Neuronal stem cell (in vitro differentiated cells): Measurements from ENCODE around the gene MEX3A.

ENCODE experiments used
- DNase-seq: peaks from one replicate; pipeline ENCODE4 v3.0.0-alpha.2; 2013; ENCODE audit warnings: low spot score
- H2AFZ ChIP-seq: one replicate; pipeline ENCODE4 v1.6.1; 2013; ENCODE audit warnings: mild to moderate bottlenecking, low read length, inconsistent platforms
- H2AK5ac ChIP-seq: 2 replicates; pipeline ENCODE4 v1.6.1; 2013; ENCODE audit warnings: low read depth, mild to moderate bottlenecking, inconsistent platforms, low read length, moderate library complexity, mixed read lengths
- H2BK120ac ChIP-seq: 2 replicates; pipeline ENCODE4 v1.6.1; 2013; ENCODE audit warnings: low read depth, mild to moderate bottlenecking, inconsistent platforms, low read length, moderate library complexity, mixed read lengths
- H2BK12ac ChIP-seq: one replicate; pipeline ENCODE4 v1.6.1; 2013; ENCODE audit warnings: low read length, inconsistent platforms
- H2BK15ac ChIP-seq: 2 replicates; pipeline ENCODE4 v1.6.1; 2013; ENCODE audit warnings: mild to moderate bottlenecking, low read length, inconsistent platforms, mixed read lengths
- H2BK5ac ChIP-seq: one replicate; pipeline ENCODE4 v1.6.1; 2013; ENCODE audit warnings: inconsistent platforms, mild to moderate bottlenecking, low read length, moderate library complexity
- H3K14ac ChIP-seq: one replicate; pipeline ENCODE4 v1.6.1; 2013; ENCODE audit warnings: low read length, inconsistent platforms
- H3K18ac ChIP-seq: 2 replicates; pipeline ENCODE4 v1.6.1; 2013; ENCODE audit warnings: low read length, inconsistent platforms
- H3K23ac ChIP-seq: 2 replicates; pipeline ENCODE4 v1.6.1; 2013; ENCODE audit warnings: low read depth, mild to moderate bottlenecking, mixed read lengths, low read length, inconsistent platforms; ENCODE audit not compliant: poor library complexity
- H3K27ac ChIP-seq: replicated peaks from 3 replicates; pipeline ENCODE4 v1.5.1; 2013; ENCODE audit warnings: low read length, inconsistent platforms
- H3K27me3 ChIP-seq, 3 experiments: 2 replicates each; pipeline ENCODE4 v1.6.1; 2013; ENCODE audit warnings: low read length in 3 of 3, mild to moderate bottlenecking in 2 of 3, inconsistent platforms in 1 of 3, low read depth in 1 of 3, mixed read lengths in 1 of 3, moderate library complexity in 1 of 3; ENCODE audit not compliant: control insufficient read depth in 3 of 3, insufficient read depth in 3 of 3
- H3K36me3 ChIP-seq, 2 donors: replicated peaks in 1 of 2; 2 replicates each; pipeline ENCODE4 v1.6.1; 2013; ENCODE audit warnings: low read length in 2 of 2; ENCODE audit not compliant: control insufficient read depth in 2 of 2, insufficient read depth in 2 of 2
- H3K4ac ChIP-seq: 2 replicates; pipeline ENCODE4 v1.6.1; 2013; ENCODE audit warnings: inconsistent platforms, mild to moderate bottlenecking, low read length, moderate library complexity
- H3K4me1 ChIP-seq, 2 donors: 1 replicate in 1 of 2; 2 replicates in 1 of 2; pipeline ENCODE4 v1.6.1; 2013; ENCODE audit warnings: low read length in 2 of 2, low read depth in 1 of 2; ENCODE audit not compliant: control insufficient read depth in 2 of 2, insufficient read depth in 1 of 2
- H3K4me2 ChIP-seq: one replicate; pipeline ENCODE4 v1.6.1; 2013; ENCODE audit warnings: mild to moderate bottlenecking, low read length, inconsistent platforms; ENCODE audit not compliant: insufficient read depth, poor library complexity, severe bottlenecking
- H3K4me3 ChIP-seq, 2 donors: 2 replicates each; pipeline ENCODE4 v1.5.1; 2013; ENCODE audit warnings: low read length in 2 of 2, mild to moderate bottlenecking in 2 of 2, inconsistent platforms in 1 of 2, moderate library complexity in 1 of 2
- H3K79me1 ChIP-seq: one replicate; pipeline ENCODE4 v1.6.1; 2013; ENCODE audit warnings: low read depth, mild to moderate bottlenecking, inconsistent platforms, low read length, moderate library complexity
- H3K9ac ChIP-seq: one replicate; pipeline ENCODE4 v1.6.1; 2013; ENCODE audit warnings: mild to moderate bottlenecking, low read depth, low read length, inconsistent platforms; ENCODE audit not compliant: poor library complexity
- H3K9me3 ChIP-seq, 2 donors: replicated peaks in 1 of 2; 2 replicates each; pipeline versions ENCODE3 to v1.6.1; 2013; ENCODE audit warnings: low read length in 2 of 2, mild to moderate bottlenecking in 2 of 2, inconsistent platforms in 1 of 2, low read depth in 1 of 2, mixed read lengths in 1 of 2, moderate library complexity in 1 of 2; ENCODE audit not compliant: control insufficient read depth in 2 of 2, insufficient read depth in 1 of 2
- H4K8ac ChIP-seq: one replicate; pipeline ENCODE4 v1.6.1; 2013; ENCODE audit warnings: low read depth, mild to moderate bottlenecking, inconsistent platforms, low read length, moderate library complexity
- H4K91ac ChIP-seq: one replicate; pipeline ENCODE4 v1.6.1; 2013; ENCODE audit warnings: low read length, low read depth, mild to moderate bottlenecking, inconsistent platforms; ENCODE audit not compliant: poor library complexity
- WGBS, 2 donors: extraction: QIAGEN DNeasy Blood & Tissue Kit; methylation state at CpG; one replicate each; pipeline ENCODE4 v1.1.7; 2013; ENCODE audit warnings: missing lambda C conversion rate in 2 of 2, mixed read lengths in 1 of 2; ENCODE audit not compliant: insufficient read length in 2 of 2, insufficient replicate concordance in 1 of 2; ENCODE audit errors: extremely low coverage in 2 of 2; 5-methylcytosine and 5-hydroxymethylcytosine counted together

MEX3A gene

GRCh38 chr1:156081917-156082308 lies 352 bp downstream of the MEX3A start:
- peak overlapping the region; percentile 93 to 99 for H3K4me3 ChIP-seq
- no peak overlapping the region for H3K14ac ChIP-seq
- peak overlapping the region; percentile 96 for H3K18ac ChIP-seq
- no peak overlapping the region for H3K23ac ChIP-seq
- H2BK12ac ChIP-seq: no peak overlapping the region
- H2BK15ac ChIP-seq: peak overlapping the region; percentile 72
- H3K4me1 ChIP-seq: peaks cover 38 to 49% of the 10 kb centered on the region in 2 donors
- H3K79me1 ChIP-seq: no peaks in the 10 kb centered on the region
- H3K9ac ChIP-seq: peak overlapping the region; percentile 100
- peak overlapping the region; percentile 80 for H2AFZ ChIP-seq
- no peak overlapping the region for H4K91ac ChIP-seq
- H2BK5ac ChIP-seq: peak overlapping the region; percentile 82
- peak overlapping the region; percentile 98 for H2AK5ac ChIP-seq
- H3K4me2 ChIP-seq: peak overlapping the region; percentile 48
- H3K4ac ChIP-seq: no peak overlapping the region
- H3K27me3 ChIP-seq: no peaks in the 10 kb centered on the region
- no peaks in the 10 kb centered on the region for H3K9me3 ChIP-seq
- no CpG with 5 or more reads among the region's 10 CpGs for WGBS, 2 donors
- H3K27ac ChIP-seq: peak overlapping the region; percentile 98
- DNase-seq: no peak
- H2BK120ac ChIP-seq: peak overlapping the region; percentile 7
- H4K8ac ChIP-seq: no peak overlapping the region
- peaks cover 12 to 44% of the 10 kb centered on the region in 2 donors for H3K36me3 ChIP-seq

- peak overlapping the region; percentile 72 for H2BK15ac ChIP-seq
- DNase-seq: no peak
- H3K79me1 ChIP-seq: no peaks in the 10 kb centered on the region
- H3K36me3 ChIP-seq: peaks cover 12 to 47% of the 10 kb centered on the region in 2 donors
- no CpG with 5 or more reads among the region's 61 CpGs for WGBS, 2 donors
- no peak overlapping the region for H3K14ac ChIP-seq
- peak overlapping the region; percentile 54 for H3K4me2 ChIP-seq
- H3K9ac ChIP-seq: peak overlapping the region; percentile 100
- peak overlapping the region; percentile 98 for H3K4ac ChIP-seq
- H3K27ac ChIP-seq: peak overlapping the region; percentile 98
- H2AK5ac ChIP-seq: peak overlapping the region; percentile 98
- no peaks in the 10 kb centered on the region for H3K9me3 ChIP-seq
- peak overlapping the region; percentile 7 for H2BK120ac ChIP-seq
- H2AFZ ChIP-seq: no peak overlapping the region
- H3K23ac ChIP-seq: peak overlapping the region; percentile 89
- peak overlapping the region; percentile 82 for H2BK5ac ChIP-seq
- H4K8ac ChIP-seq: no peak overlapping the region
- peaks cover 39 to 45% of the 10 kb centered on the region in 2 donors for H3K4me1 ChIP-seq
- H3K27me3 ChIP-seq: no peaks in the 10 kb centered on the region
- no peak overlapping the region for H2BK12ac ChIP-seq
- peak overlapping the region; percentile 99 for H4K91ac ChIP-seq
- peak overlapping the region; percentile 100 for H3K18ac ChIP-seq
- H3K4me3 ChIP-seq: peak overlapping the region; percentile 93 to 99
These were observed 917 bp downstream of the MEX3A start for GRCh38 chr1:156081180-156081916.

GRCh38 chr1:156080863-156081179 lies 1.4 kb downstream of the MEX3A start:
- peak overlapping the region; percentile 100 for H3K9ac ChIP-seq
- H3K4me1 ChIP-seq: peaks cover 41 to 46% of the 10 kb centered on the region in 2 donors
- no peaks in the 10 kb centered on the region for H3K27me3 ChIP-seq
- H3K4ac ChIP-seq: peak overlapping the region; percentile 71
- peak overlapping the region; percentile 82 for H2BK5ac ChIP-seq
- peak overlapping the region; percentile 54 for H3K4me2 ChIP-seq
- DNase-seq: no peak
- no peak overlapping the region for H3K23ac ChIP-seq
- H3K9me3 ChIP-seq: no peaks in the 10 kb centered on the region
- H2AFZ ChIP-seq: no peak overlapping the region
- peak overlapping the region; percentile 93 to 99 for H3K4me3 ChIP-seq
- H2BK12ac ChIP-seq: no peak overlapping the region
- peak overlapping the region; percentile 100 for H3K18ac ChIP-seq
- H3K79me1 ChIP-seq: no peaks in the 10 kb centered on the region
- H4K8ac ChIP-seq: no peak overlapping the region
- no CpG with 5 or more reads among the region's 4 CpGs for WGBS, 2 donors
- H2AK5ac ChIP-seq: peak overlapping the region; percentile 98
- H3K36me3 ChIP-seq: peaks cover 12 to 52% of the 10 kb centered on the region in 2 donors
- peak overlapping the region; percentile 98 for H3K27ac ChIP-seq
- no peak overlapping the region for H4K91ac ChIP-seq
- H3K14ac ChIP-seq: no peak overlapping the region
- H2BK15ac ChIP-seq: peak overlapping the region; percentile 72
- H2BK120ac ChIP-seq: peak overlapping the region; percentile 7

- H3K4me1 ChIP-seq: peaks cover 44 to 48% of the 10 kb centered on the region in 2 donors
These were observed 1.9 kb downstream of the MEX3A start for GRCh38 chr1:156080241-156080862.

More at GRCh38 chr1:156080241-156080862, 1.9 kb downstream of the MEX3A start:
- Histone ChIP-seq H3K14ac (no peak overlapping the region), H3K9ac (peak overlapping the region; percentile 100), H2AFZ (no peak overlapping the region), H2BK15ac (peak overlapping the region; percentile 72), H3K27ac (peak overlapping the region; percentile 98), H3K79me1 (no peaks in the 10 kb centered on the region), H3K4ac (peak overlapping the region; percentile 70), H2BK5ac (peak overlapping the region; percentile 82), H3K27me3 (no peaks in the 10 kb centered on the region), H3K18ac (peak overlapping the region; percentile 100), H4K91ac (no peak overlapping the region), H2BK120ac (peak overlapping the region; percentile 7), H2AK5ac (peak overlapping the region; percentile 98), H3K9me3 (no peaks in the 10 kb centered on the region), H3K4me2 (peak overlapping the region; percentile 54), H3K4me3 (peak overlapping the region; percentile 93 to 99), H2BK12ac (no peak overlapping the region), H4K8ac (no peak overlapping the region), H3K36me3 (peaks cover 12 to 55% of the 10 kb centered on the region in 2 donors), H3K23ac (no peak overlapping the region)
- no peak for DNase-seq
- no CpG with 5 or more reads among the region's 8 CpGs for WGBS, 2 donors
